H9 (cell line): ENCODE data around the gene MSANTD1. TPM values are rescaled to one million over a fixed set of nuclear protein-coding genes. Genes with fewer than 3 reads are reported as not detected.

ENCODE experiments used
- DNase-seq: peaks from one replicate; pipeline ENCODE4 v3.0.0-alpha.2; 2017
- H2AFZ ChIP-seq: one replicate; pipeline ENCODE4 v1.6.1; 2013; ENCODE audit warnings: mild to moderate bottlenecking, low read length, control low read depth, moderate library complexity
- H2AK5ac ChIP-seq: 2 replicates; pipeline ENCODE4 v1.6.1; 2013; ENCODE audit warnings: low read length, control low read depth, mixed read lengths; ENCODE audit not compliant: insufficient read length
- H2BK120ac ChIP-seq: one replicate; pipeline ENCODE4 v1.6.1; 2013; ENCODE audit warnings: low read depth, mild to moderate bottlenecking, low read length, control low read depth, inconsistent platforms; ENCODE audit not compliant: poor library complexity, severe bottlenecking
- H2BK12ac ChIP-seq: 2 replicates; pipeline ENCODE4 v1.6.1; 2013; ENCODE audit warnings: low read length, control low read depth, mixed read lengths, low read depth; ENCODE audit not compliant: insufficient read length
- H2BK15ac ChIP-seq: 2 replicates; pipeline ENCODE4 v1.6.1; 2013; ENCODE audit warnings: low read depth, low read length, control low read depth
- H2BK20ac ChIP-seq: one replicate; pipeline ENCODE4 v1.6.1; 2013; ENCODE audit warnings: low read depth, mild to moderate bottlenecking, low read length, control low read depth, inconsistent platforms; ENCODE audit not compliant: poor library complexity, severe bottlenecking
- H2BK5ac ChIP-seq: 2 replicates; pipeline ENCODE4 v1.6.1; 2013; ENCODE audit warnings: low read length, control low read depth, mixed read lengths; ENCODE audit not compliant: insufficient read length
- H3K14ac ChIP-seq: 2 replicates; pipeline ENCODE4 v1.6.1; 2013; ENCODE audit warnings: low read length, control low read depth; ENCODE audit not compliant: insufficient read depth
- H3K18ac ChIP-seq: 2 replicates; pipeline ENCODE4 v1.6.1; 2013; ENCODE audit warnings: low read depth, mild to moderate bottlenecking, mixed read lengths, low read length, control low read depth; ENCODE audit not compliant: insufficient read length
- H3K23ac ChIP-seq: 2 replicates; pipeline ENCODE4 v1.6.1; 2013; ENCODE audit warnings: low read length, control low read depth, mixed read lengths, low read depth; ENCODE audit not compliant: insufficient read length
- H3K23me2 ChIP-seq: 2 replicates; pipeline ENCODE4 v1.6.1; 2013; ENCODE audit warnings: low read depth, mild to moderate bottlenecking, mixed read lengths, low read length, control low read depth; ENCODE audit not compliant: insufficient read length, poor library complexity, severe bottlenecking
- H3K27ac ChIP-seq: 2 replicates; pipeline ENCODE4 v1.5.1; 2013; ENCODE audit warnings: low read length, control low read depth, mixed read lengths, low read depth; ENCODE audit not compliant: insufficient read length
- H3K27me3 ChIP-seq: 2 replicates; pipeline ENCODE4 v1.6.1; 2013; ENCODE audit warnings: low read length, control low read depth, inconsistent platforms; ENCODE audit not compliant: insufficient read depth
- H3K4ac ChIP-seq: 2 replicates; pipeline ENCODE4 v1.6.1; 2013; ENCODE audit warnings: low read depth, mild to moderate bottlenecking, control low read depth, inconsistent platforms, low read length, moderate library complexity
- H3K4me1 ChIP-seq: 2 replicates; pipeline ENCODE4 v1.6.1; 2013; ENCODE audit warnings: low read length, control low read depth, inconsistent platforms; ENCODE audit not compliant: insufficient read depth
- H3K4me2 ChIP-seq: 2 replicates; pipeline ENCODE4 v1.6.1; 2013; ENCODE audit warnings: low read length, control low read depth, mixed read lengths; ENCODE audit not compliant: insufficient read length, insufficient read depth
- H3K56ac ChIP-seq: 2 replicates; pipeline ENCODE4 v1.6.1; 2013; ENCODE audit warnings: low read depth, mild to moderate bottlenecking, mixed read lengths, low read length, control low read depth; ENCODE audit not compliant: insufficient read length
- H3K79me1 ChIP-seq: 2 replicates; pipeline ENCODE4 v1.6.1; 2013; ENCODE audit warnings: low read depth, mild to moderate bottlenecking, moderate library complexity, low read length, control low read depth, inconsistent platforms; ENCODE audit not compliant: insufficient read depth, poor library complexity, severe bottlenecking
- H3K79me2 ChIP-seq: 2 replicates; pipeline ENCODE4 v1.6.1; 2013; ENCODE audit warnings: low read length, control low read depth, inconsistent platforms; ENCODE audit not compliant: insufficient read depth
- H3K9ac ChIP-seq: 2 replicates; pipeline ENCODE4 v1.6.1; 2013; ENCODE audit warnings: low read length, control low read depth, mixed read lengths; ENCODE audit not compliant: insufficient read length; ENCODE audit errors: extremely low read depth
- H3K9me3 ChIP-seq: one replicate; pipeline ENCODE4 v1.6.1; 2013; ENCODE audit warnings: low read depth, low read length, inconsistent platforms; ENCODE audit not compliant: control insufficient read depth
- H3T11ph ChIP-seq: one replicate; pipeline ENCODE4 v1.6.1; 2013; ENCODE audit warnings: mild to moderate bottlenecking, low read length, control low read depth, inconsistent platforms
- H4K20me1 ChIP-seq: one replicate; pipeline ENCODE4 v1.6.1; 2013; ENCODE audit not compliant: control insufficient read depth, insufficient read length, insufficient read depth
- H4K5ac ChIP-seq: 2 replicates; pipeline ENCODE4 v1.6.1; 2013; ENCODE audit warnings: low read depth, mild to moderate bottlenecking, mixed read lengths, low read length, control low read depth; ENCODE audit not compliant: insufficient read length
- H4K8ac ChIP-seq: replicated peaks from 2 replicates; pipeline ENCODE4 v1.6.1; 2013; ENCODE audit warnings: low read length, control low read depth, mixed read lengths, low read depth; ENCODE audit not compliant: insufficient read length
- H4K91ac ChIP-seq: 2 replicates; pipeline ENCODE4 v1.6.1; 2013; ENCODE audit warnings: low read depth, mild to moderate bottlenecking, moderate library complexity, mixed read lengths, low read length, control low read depth; ENCODE audit not compliant: insufficient read length
- H3K27ac Mint-ChIP-seq, 3 experiments: 2 replicates in 2 of 3; 3 replicates in 1 of 3; pipeline ENCODE4 v1.8.0; 2020 to 2021; ENCODE audit warnings: mixed read lengths in 3 of 3, mild to moderate bottlenecking in 1 of 3, moderate library complexity in 1 of 3
- H3K27me3 Mint-ChIP-seq: 2 replicates; pipeline ENCODE4 v1.8.0; 2021; ENCODE audit warnings: low read depth, mild to moderate bottlenecking, moderate library complexity, mixed read lengths
- H3K36me3 Mint-ChIP-seq, 3 experiments: 2 replicates in 2 of 3; 3 replicates in 1 of 3; pipeline ENCODE4 v1.8.0; 2020 to 2021; ENCODE audit warnings: low read depth in 3 of 3, mixed read lengths in 3 of 3; ENCODE audit not compliant: insufficient read depth in 1 of 3
- H3K4me1 Mint-ChIP-seq, 2 experiments: 2 replicates each; pipeline ENCODE4 v1.8.0; 2020; ENCODE audit warnings: mixed read lengths in 2 of 2
- H3K4me3 Mint-ChIP-seq, 2 experiments: 2 replicates in 1 of 2; 3 replicates in 1 of 2; pipeline ENCODE4 v1.8.0; 2020 to 2021; ENCODE audit warnings: mild to moderate bottlenecking in 2 of 2, mixed read lengths in 2 of 2, moderate library complexity in 1 of 2
- H3K9me3 Mint-ChIP-seq, 2 experiments: 2 replicates in 1 of 2; 3 replicates in 1 of 2; pipeline ENCODE4 v1.8.0; 2020; ENCODE audit warnings: mild to moderate bottlenecking in 2 of 2, mixed read lengths in 2 of 2, moderate library complexity in 1 of 2
- WGBS: extraction: QIAGEN DNeasy Blood & Tissue Kit; methylation state at CpG from one replicate; pipeline ENCODE4 v1.1.7; 2013; ENCODE audit warnings: missing lambda C conversion rate, low lambda C conversion rate, mixed read lengths; ENCODE audit not compliant: insufficient read length; ENCODE audit errors: extremely low coverage; 5-methylcytosine and 5-hydroxymethylcytosine counted together
- total RNA-seq: library from RNA; stranded (reverse); gene quantifications from 2 replicates; pipeline ENCODE4 v1.2.1, GENCODE V29; 2021
- TF ChIP-seq, protein P1 (sequence below): fragments of 200-600 bp; sonication (generic); conservative IDR thresholded peaks from 3 replicates; pipeline ENCODE4 v1.8.0; 2021; ENCODE audit warnings: antibody characterized with exemption, mild to moderate bottlenecking

Gene MSANTD1
- total RNA-seq, 1 experiment from 2014 or later = 0.83 TPM

- H3K27me3 ChIP-seq = no peaks in the 10 kb centered on the region
- TF ChIP-seq, protein P1, sequence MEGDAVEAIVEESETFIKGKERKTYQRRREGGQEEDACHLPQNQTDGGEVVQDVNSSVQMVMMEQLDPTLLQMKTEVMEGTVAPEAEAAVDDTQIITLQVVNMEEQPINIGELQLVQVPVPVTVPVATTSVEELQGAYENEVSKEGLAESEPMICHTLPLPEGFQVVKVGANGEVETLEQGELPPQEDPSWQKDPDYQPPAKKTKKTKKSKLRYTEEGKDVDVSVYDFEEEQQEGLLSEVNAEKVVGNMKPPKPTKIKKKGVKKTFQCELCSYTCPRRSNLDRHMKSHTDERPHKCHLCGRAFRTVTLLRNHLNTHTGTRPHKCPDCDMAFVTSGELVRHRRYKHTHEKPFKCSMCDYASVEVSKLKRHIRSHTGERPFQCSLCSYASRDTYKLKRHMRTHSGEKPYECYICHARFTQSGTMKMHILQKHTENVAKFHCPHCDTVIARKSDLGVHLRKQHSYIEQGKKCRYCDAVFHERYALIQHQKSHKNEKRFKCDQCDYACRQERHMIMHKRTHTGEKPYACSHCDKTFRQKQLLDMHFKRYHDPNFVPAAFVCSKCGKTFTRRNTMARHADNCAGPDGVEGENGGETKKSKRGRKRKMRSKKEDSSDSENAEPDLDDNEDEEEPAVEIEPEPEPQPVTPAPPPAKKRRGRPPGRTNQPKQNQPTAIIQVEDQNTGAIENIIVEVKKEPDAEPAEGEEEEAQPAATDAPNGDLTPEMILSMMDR = no peak
- H3K4me2 ChIP-seq = no peak overlapping the region
- Mint-ChIP-seq H3K27ac (peak overlapping the region in 1 of 3 experiments; percentile 49; a peak in 1 of 7 replicates), H3K4me3 (no peak overlapping the region), H3K9me3 (no peaks in the 10 kb centered on the region), H3K36me3 (no peaks in the 10 kb centered on the region), H3K4me1 (peaks cover 40 to 62% of the 10 kb centered on the region in 2 experiments), H3K27me3 (no peaks in the 10 kb centered on the region; the same call in 1 of the 2 replicates)
- H3K23ac ChIP-seq = no peak overlapping the region
- no peak overlapping the region for H2BK5ac ChIP-seq
- no peak overlapping the region for H2BK12ac ChIP-seq
- H2BK20ac ChIP-seq = no peak overlapping the region
- H3K4me1 ChIP-seq = no peaks in the 10 kb centered on the region
- no peak overlapping the region for H3K56ac ChIP-seq
- peak; percentile 21 for DNase-seq
- H3T11ph ChIP-seq = no peak overlapping the region
- peaks cover under 1% of the 10 kb centered on the region for H4K20me1 ChIP-seq
- H3K9ac ChIP-seq = no peak overlapping the region
- H2AK5ac ChIP-seq = no peak overlapping the region
- no peak overlapping the region for H2BK15ac ChIP-seq
- no peak overlapping the region for H2AFZ ChIP-seq
- no peak overlapping the region for H3K4ac ChIP-seq
- no peaks in the 10 kb centered on the region for H3K23me2 ChIP-seq
- no peak overlapping the region for H4K5ac ChIP-seq
- H3K79me1 ChIP-seq = no peaks in the 10 kb centered on the region
- H3K79me2 ChIP-seq = no peaks in the 10 kb centered on the region
- H3K27ac ChIP-seq = no peak overlapping the region
- no peak overlapping the region for H4K8ac ChIP-seq
- H3K18ac ChIP-seq = no peak overlapping the region
- H3K9me3 ChIP-seq = no peaks in the 10 kb centered on the region
- no peak overlapping the region for H4K91ac ChIP-seq
- no peak overlapping the region for H2BK120ac ChIP-seq
- H3K14ac ChIP-seq = no peak overlapping the region; the same call in 1 of the 2 replicates
- WGBS = no CpG with 5 or more reads among the region's 25 CpGs
These were observed 56.1 kb downstream of the MSANTD1 start for GRCh38 chr4:3304831-3305609.
